Liver (tissue), 9 donors: Measurements from ENCODE around the gene RER1. TPM values are rescaled to one million over a fixed set of nuclear protein-coding genes. Genes with fewer than 3 reads are reported as not detected.

Source experiments
- DNase-seq: peaks from one replicate; pipeline ENCODE4 v3.0.0-alpha.2; 2017; ENCODE audit warnings: low spot score
- H3K27ac ChIP-seq, 2 donors: one replicate each; pipeline ENCODE4 v1.7.0; 2013; ENCODE audit warnings: inconsistent platforms in 2 of 2, low read length in 2 of 2, control low read depth in 1 of 2, low read depth in 1 of 2, mild to moderate bottlenecking in 1 of 2
- H3K27me3 ChIP-seq, 4 donors: one replicate each; pipeline versions ENCODE4 v1.6.1 to v1.7.0; 2013; ENCODE audit warnings: low read length in 3 of 4, inconsistent platforms in 1 of 4, mild to moderate bottlenecking in 1 of 4, moderate library complexity in 1 of 4; ENCODE audit not compliant: control insufficient read depth in 4 of 4, insufficient read depth in 4 of 4
- H3K36me3 ChIP-seq, 4 donors: one replicate each; pipeline versions ENCODE4 v1.6.1 to v1.7.0; 2013; ENCODE audit warnings: low read length in 3 of 4, mild to moderate bottlenecking in 3 of 4, low read depth in 1 of 4, moderate library complexity in 1 of 4; ENCODE audit not compliant: control insufficient read depth in 4 of 4, insufficient read depth in 3 of 4
- H3K4me1 ChIP-seq, 4 donors: one replicate each; pipeline versions ENCODE4 v1.6.1 to v1.7.0; 2013; ENCODE audit warnings: low read length in 3 of 4, mild to moderate bottlenecking in 3 of 4, moderate library complexity in 1 of 4; ENCODE audit not compliant: control insufficient read depth in 4 of 4, insufficient read depth in 4 of 4
- H3K4me3 ChIP-seq, 3 donors: one replicate each; pipeline versions ENCODE4 v1.6.1 to v1.7.0; 2013; ENCODE audit warnings: low read length in 3 of 3, control low read depth in 1 of 3, low read depth in 1 of 3, mild to moderate bottlenecking in 1 of 3
- H3K9ac ChIP-seq, 2 donors: one replicate each; pipeline ENCODE4 v1.7.0; 2013; ENCODE audit warnings: low read length in 2 of 2, mild to moderate bottlenecking in 2 of 2, moderate library complexity in 2 of 2, control low read depth in 1 of 2, low read depth in 1 of 2
- H3K9me3 ChIP-seq, 4 donors: one replicate each; pipeline versions ENCODE4 v1.6.1 to v1.7.0; 2013; ENCODE audit warnings: low read length in 3 of 4; ENCODE audit not compliant: control insufficient read depth in 4 of 4
- ATF3 ChIP-seq: IDR thresholded peaks from 2 replicates; pipeline ENCODE4 v1.6.1; 2016; ENCODE audit warnings: antibody characterized with exemption
- CTCF ChIP-seq: fragments of 150-350 bp; IDR thresholded peaks from 2 replicates; pipeline ENCODE4 v1.5.1; 2017; ENCODE audit warnings: improper control_type of control experiment, low read depth, low read length; ENCODE audit not compliant: missing input control
- EGR1 ChIP-seq, 2 donors: IDR thresholded peaks; 2 replicates each; pipeline ENCODE4 v1.6.1; 2016 to 2018; ENCODE audit warnings: antibody characterized with exemption in 2 of 2, low read depth in 2 of 2
- FOXA1 ChIP-seq: IDR thresholded peaks from 2 replicates; pipeline ENCODE4 v1.6.1; 2016; ENCODE audit warnings: antibody characterized with exemption
- FOXA2 ChIP-seq: IDR thresholded peaks from 2 replicates; pipeline ENCODE4 v1.6.1; 2016; ENCODE audit warnings: antibody characterized with exemption
- GABPA ChIP-seq, 2 donors: IDR thresholded peaks in 1 of 2; conservative IDR thresholded peaks in 1 of 2; 2 replicates each; pipeline ENCODE4 v1.6.1; 2016; ENCODE audit warnings: antibody characterized with exemption in 2 of 2, mild to moderate bottlenecking in 1 of 2, moderate library complexity in 1 of 2
- HNF4A ChIP-seq, 2 donors: conservative IDR thresholded peaks; 2 replicates each; pipeline ENCODE4 v1.6.1; 2016; ENCODE audit warnings: antibody characterized with exemption in 2 of 2, mild to moderate bottlenecking in 2 of 2
- HNF4G ChIP-seq: IDR thresholded peaks from 2 replicates; pipeline ENCODE4 v1.6.1; 2016; ENCODE audit warnings: antibody characterized with exemption
- JUND ChIP-seq, 2 donors: IDR thresholded peaks; 2 replicates each; pipeline ENCODE4 v1.6.1; 2016; ENCODE audit warnings: antibody characterized with exemption in 2 of 2
- MAX ChIP-seq: IDR thresholded peaks from 2 replicates; pipeline ENCODE4 v1.6.1; 2016; ENCODE audit warnings: antibody characterized with exemption
- RAD21 ChIP-seq, 2 donors: IDR thresholded peaks; 2 replicates each; pipeline ENCODE4 v1.6.1; 2016; ENCODE audit warnings: antibody characterized with exemption in 2 of 2, mild to moderate bottlenecking in 2 of 2
- RXRA ChIP-seq, 2 donors: IDR thresholded peaks; 2 replicates each; pipeline ENCODE4 v1.6.1; 2017 to 2018; ENCODE audit warnings: antibody characterized with exemption in 2 of 2, mild to moderate bottlenecking in 1 of 2
- SP1 ChIP-seq: IDR thresholded peaks from 2 replicates; pipeline ENCODE4 v1.6.1; 2018; ENCODE audit warnings: antibody characterized with exemption, mild to moderate bottlenecking
- TAF1 ChIP-seq: conservative IDR thresholded peaks from 2 replicates; pipeline ENCODE4 v1.6.1; 2016; ENCODE audit warnings: antibody characterized with exemption, mild to moderate bottlenecking
- YY1 ChIP-seq: IDR thresholded peaks from 2 replicates; pipeline ENCODE4 v1.6.1; 2016; ENCODE audit warnings: antibody characterized with exemption, mild to moderate bottlenecking
- ZBTB33 ChIP-seq: IDR thresholded peaks from 2 replicates; pipeline ENCODE4 v1.6.1; 2016; ENCODE audit warnings: antibody characterized with exemption
- WGBS: extraction: QIAGEN DNeasy Blood & Tissue Kit; methylation state at CpG from one replicate; pipeline ENCODE4 v1.1.7; 2013; 5-methylcytosine and 5-hydroxymethylcytosine counted together
- polyA plus RNA-seq, 2 donors: library from polyadenylated mRNA; stranded (reverse) in 1 of 2; unstranded in 1 of 2; fragments of 200-250 nt in 1 of 2; fragments of >200 nt in 1 of 2; fragmentation: Nextera tagmentation in 1 of 2; extraction: Ambion mirVana in 1 of 2; gene quantifications; one replicate each; pipeline versions ENCODE4 v1.2.1 to v1.2.3, GENCODE V29; 2013 to 2015
- total RNA-seq, 2 donors: library from RNA; depleted of rRNA; stranded (reverse); fragments of >200 nt; gene quantifications; one replicate each; pipeline ENCODE4 v1.2.3, GENCODE V29; 2014
- donor health status: healthy.
- donor health status: healthy.
- donor health status: healthy.
- donor health status: healthy.
- donor health status: healthy.

Gene RER1
- total and polyA plus RNA-seq, 4 donors: 43.5 to 142 (median 89.7) TPM

GRCh38 chr1:2356911-2357845 is 34.5 kb upstream of the RER1 start:
- Histone ChIP-seq H3K36me3 (no peaks in the 10 kb centered on the region), H3K4me3 (no peak overlapping the region), H3K27ac (no peak overlapping the region), H3K9me3 (no peaks in the 10 kb centered on the region), H3K4me1 (no peaks in the 10 kb centered on the region), H3K9ac (no peak overlapping the region), H3K27me3 (no peaks in the 10 kb centered on the region)
- 90% methylated on average over 37 of the region's 37 CpGs for WGBS
- no peak for TF ChIP-seq ZBTB33
- no peak for TF ChIP-seq CTCF
- no peak for TF ChIP-seq MAX
- TF ChIP-seq RAD21 (IDR thresholded peaks at IDR 0.05): no peak
- TF ChIP-seq FOXA2: no peak
- TF ChIP-seq JUND (IDR thresholded peaks at IDR 0.05): no peak
- no peak for DNase-seq

GRCh38 chr1:2358072-2358471 is 33.6 kb upstream of the RER1 start:
- Histone ChIP-seq H3K9me3 (no peaks in the 10 kb centered on the region), H3K4me3 (no peak overlapping the region), H3K4me1 (no peaks in the 10 kb centered on the region), H3K9ac (no peak overlapping the region), H3K36me3 (no peaks in the 10 kb centered on the region), H3K27ac (no peak overlapping the region), H3K27me3 (no peaks in the 10 kb centered on the region)
- no peak for DNase-seq
- TF ChIP-seq HNF4G (no peak), YY1 (no peak), TAF1 (no peak), RXRA (IDR thresholded peaks at IDR 0.05) (no peak), SP1 (no peak), GABPA (IDR thresholded peaks at IDR 0.05 in 1 of 2, conservative IDR thresholded peaks at IDR 0.05 in 1 of 2) (no peak), CTCF (no peak), ZBTB33 (no peak), ATF3 (no peak), JUND (IDR thresholded peaks at IDR 0.05) (no peak), EGR1 (IDR thresholded peaks at IDR 0.05; ENCODE audit: low read depth in 2 of 2) (no peak), MAX (no peak), FOXA1 (no peak), HNF4A (conservative IDR thresholded peaks at IDR 0.05) (no peak)
- 93% methylated on average over 13 of the region's 13 CpGs for WGBS
